IMR-90 (cell line): ENCODE data around the gene MAP1LC3A.

Source experiments
- CTCF ChIP-seq: conservative IDR thresholded peaks from 2 replicates; pipeline ENCODE4 v1.5.1; 2012; ENCODE audit warnings: mild to moderate bottlenecking, low read depth, low read length, improper control_type of control experiment
- POLR2A ChIP-seq: IDR thresholded peaks from 2 replicates; pipeline ENCODE4 v1.6.1; 2012; ENCODE audit warnings: mild to moderate bottlenecking, low read depth, low read length
- USF2 ChIP-seq: fragments of 150-350 bp; IDR thresholded peaks from 2 replicates; pipeline ENCODE4 v1.6.1; 2017; ENCODE audit warnings: mild to moderate bottlenecking, antibody characterized with exemption, low read length, low read depth

GRCh38 chr20:34512955-34513419 is 45.5 kb upstream of the MAP1LC3A start:
- TF ChIP-seq CTCF (no peak), POLR2A (no peak), USF2 (no peak)
